HG02678 (cell line): ENCODE results near the gene SNX32.
A peak's percentile ranks its signal among the peaks of the same experiment; 100 is the strongest.

Experiments
- ATAC-seq: cut with Tn5 transposase; IDR thresholded peaks from one replicate; pipeline ENCODE4 v1.9.1; 2021; ENCODE audit warnings: mild to moderate bottlenecking, moderate library complexity; ENCODE audit not compliant: unreplicated experiment

The SNX32 gene

GRCh38 chr11:65897020-65897471 is 63.3 kb downstream of the SNX32 start:
- no peak for ATAC-seq

- no peak for ATAC-seq
Measured at GRCh38 chr11:65898656-65899355, 65.0 kb downstream of the SNX32 start.

GRCh38 chr11:65899356-65900124 is 65.8 kb downstream of the SNX32 start:
- ATAC-seq = no peak

GRCh38 chr11:65900125-65900898 is 66.5 kb downstream of the SNX32 start, which contains the start of gene FOSL1:
Gene FOSL1, minus strand, starts transcription at chr11:65900388. Its CDS starts 49 bp downstream, at chr11:65900339.
- ATAC-seq = peak; percentile 81

GRCh38 chr11:65900899-65901180 is 67.1 kb downstream of the SNX32 start:
- no peak for ATAC-seq

- no peak for ATAC-seq
Measured at GRCh38 chr11:65903068-65903481, 69.3 kb downstream of the SNX32 start.
